ENCODE results near the gene GLO1. TPM values are rescaled to one million over a fixed set of nuclear protein-coding genes. Genes with fewer than 3 reads are reported as not detected.

GLO1 gene
- total RNA-seq, 4 donors from 2014 or later: 86.3 to 138 (median 116) TPM

- H3K36me3 ChIP-seq: no peaks in the 10 kb centered on the region
- in situ Hi-C loops (cut with MboI; ENCODE audit: low sequenced_read_pairs in 4 of 4): no loop called here
- TF ChIP-seq POLR2A (IDR thresholded peaks at IDR 0.05) (no peak), CTCF (IDR thresholded peaks at IDR 0.05 in 4 of 5, conservative IDR thresholded peaks at IDR 0.05 in 1 of 5) (no peak)
These were observed 44.4 kb downstream of the GLO1 start for GRCh38 chr6:38658418-38659167.

GRCh38 chr6:38656896-38657295 lies 46.0 kb downstream of the GLO1 start:
- Histone ChIP-seq H3K4me3 (no peak overlapping the region), H3K4me1 (peaks cover 0 to 2% of the 10 kb centered on the region in 2 donors), H3K36me3 (no peaks in the 10 kb centered on the region), H3K27ac (no peak overlapping the region), H3K9me3 (no peaks in the 10 kb centered on the region), H3K27me3 (no peaks in the 10 kb centered on the region)
- intact Hi-C loops (cut with DNase I; ENCODE audit: low total_unique reads): no loop called here
- in situ Hi-C loops (cut with MboI; ENCODE audit: low sequenced_read_pairs in 4 of 4): no loop called here
- TF ChIP-seq CTCF (IDR thresholded peaks at IDR 0.05 in 4 of 5, conservative IDR thresholded peaks at IDR 0.05 in 1 of 5) (no peak), POLR2A (IDR thresholded peaks at IDR 0.05) (no peak)
- ATAC-seq: no peak
- DNase-seq: no peak

More at GRCh38 chr6:38658418-38659167, 44.4 kb downstream of the GLO1 start:
- H3K27ac ChIP-seq: no peak overlapping the region
- ATAC-seq: no peak
- no peaks in the 10 kb centered on the region for H3K27me3 ChIP-seq
- H3K4me1 ChIP-seq: peaks cover 0 to 2% of the 10 kb centered on the region in 2 donors
- intact Hi-C loops (cut with DNase I; ENCODE audit: low total_unique reads): no loop called here
- no peak for DNase-seq
- H3K9me3 ChIP-seq: no peaks in the 10 kb centered on the region
- no peak overlapping the region for H3K4me3 ChIP-seq

- ATAC-seq (no peak), DNase-seq (no peak)
- Histone ChIP-seq H3K4me3 (no peak overlapping the region), H3K9me3 (no peaks in the 10 kb centered on the region), H3K36me3 (no peaks in the 10 kb centered on the region), H3K4me1 (peaks cover 0 to 2% of the 10 kb centered on the region in 2 donors), H3K27ac (no peak overlapping the region), H3K27me3 (no peaks in the 10 kb centered on the region)
- no peak for TF ChIP-seq CTCF (IDR thresholded peaks at IDR 0.05 in 4 of 5, conservative IDR thresholded peaks at IDR 0.05 in 1 of 5)
- no peak for TF ChIP-seq POLR2A (IDR thresholded peaks at IDR 0.05)
- in situ Hi-C loops (cut with MboI; ENCODE audit: low sequenced_read_pairs in 4 of 4) (no loop called here), intact Hi-C loops (cut with DNase I; ENCODE audit: low total_unique reads) (no loop called here)
These were observed 48.7 kb downstream of the GLO1 start for GRCh38 chr6:38654263-38654662.

- Histone ChIP-seq H3K36me3 (no peaks in the 10 kb centered on the region), H3K9me3 (no peaks in the 10 kb centered on the region), H3K27me3 (no peaks in the 10 kb centered on the region), H3K27ac (no peak overlapping the region), H3K4me3 (no peak overlapping the region), H3K4me1 (peaks cover 0 to 2% of the 10 kb centered on the region in 2 donors)
- ATAC-seq: no peak
- TF ChIP-seq CTCF (IDR thresholded peaks at IDR 0.05 in 4 of 5, conservative IDR thresholded peaks at IDR 0.05 in 1 of 5) (no peak), POLR2A (IDR thresholded peaks at IDR 0.05) (no peak)
- intact Hi-C loops (cut with DNase I; ENCODE audit: low total_unique reads) (no loop called here), in situ Hi-C loops (cut with MboI; ENCODE audit: low sequenced_read_pairs in 4 of 4) (no loop called here)
- no peak for DNase-seq
These were observed 51.7 kb downstream of the GLO1 start for GRCh38 chr6:38651121-38651784.
